Left lung (tissue), 10 donors: Measurements from ENCODE around the gene HOPX. TPM values are rescaled to one million over a fixed set of nuclear protein-coding genes. Genes with fewer than 3 reads are reported as not detected.

Source experiments
- ATAC-seq: fragments of 200-7000 bp; cut with Tn5 transposase; one replicate; pipeline ENCODE4 v1.9.1; 2020; ENCODE audit warnings: moderate library complexity
- DNase-seq, 4 donors: peaks; one replicate each; pipeline ENCODE4 v3.0.0-alpha.2; 2013 to 2020
- H3K27ac ChIP-seq, 2 donors: fragments of 200-600 bp; sonication (generic) in 1 of 2; one replicate each; pipeline versions ENCODE4 v1.5.0 to v1.8.0; 2020 to 2021
- H3K27me3 ChIP-seq, 2 donors: fragments of 200-600 bp; sonication (generic) in 1 of 2; one replicate each; pipeline versions ENCODE4 v1.5.0 to v1.8.0; 2020 to 2021
- H3K36me3 ChIP-seq, 2 donors: fragments of 200-600 bp; sonication (generic) in 1 of 2; one replicate each; pipeline versions ENCODE4 v1.5.0 to v1.8.0; 2020 to 2021
- H3K4me1 ChIP-seq, 2 donors: fragments of 200-600 bp; one replicate each; pipeline ENCODE4 v1.8.0; 2021
- H3K4me3 ChIP-seq, 2 donors: fragments of 200-600 bp; sonication (generic) in 1 of 2; one replicate each; pipeline versions ENCODE4 v1.5.0 to v1.8.0; 2020 to 2021; ENCODE audit warnings: mild to moderate bottlenecking in 1 of 2
- H3K9me3 ChIP-seq, 2 donors: fragments of 200-600 bp; sonication (generic) in 1 of 2; one replicate each; pipeline versions ENCODE4 v1.5.0 to v1.8.0; 2020 to 2021
- intact Hi-C, 2 donors: fragments of 100-400 bp; cut with DNase I; formaldehyde crosslinking; loops; one replicate each; pipeline versions ENCODE4 v1.11.2 to v1.14.2; 2022
- polyA plus RNA-seq, 6 donors: library from polyadenylated mRNA; unstranded; fragments of 120-200 nt; gene quantifications; one replicate each; pipeline ENCODE4 v1.2.1, GENCODE V29; 2013; ENCODE audit not compliant: insufficient read length in 6 of 6
- total RNA-seq, 2 donors: library from RNA; stranded (reverse); fragmentation: NEBNext Ultra II Directional; extraction: Animal tissue kit (Norgen Biotek cat#: 25700); gene quantifications; one replicate each; pipeline ENCODE4 v1.2.1, GENCODE V29; 2021
- TF ChIP-seq, protein P1 (sequence below), 2 donors: fragments of 200-600 bp; sonication (generic) in 1 of 2; IDR thresholded peaks; one replicate each; pipeline versions ENCODE4 v1.5.0 to v1.8.0; 2021; ENCODE audit warnings: antibody characterized with exemption in 2 of 2
- donor health status: DM: no; HTN: yes; CAD: no.
- donor health status: DM: no; HTN: no; CAD: no.

HOPX gene
- total and polyA plus RNA-seq, 8 donors: 28.2 to 729 (median 35.6) TPM

DNA sequence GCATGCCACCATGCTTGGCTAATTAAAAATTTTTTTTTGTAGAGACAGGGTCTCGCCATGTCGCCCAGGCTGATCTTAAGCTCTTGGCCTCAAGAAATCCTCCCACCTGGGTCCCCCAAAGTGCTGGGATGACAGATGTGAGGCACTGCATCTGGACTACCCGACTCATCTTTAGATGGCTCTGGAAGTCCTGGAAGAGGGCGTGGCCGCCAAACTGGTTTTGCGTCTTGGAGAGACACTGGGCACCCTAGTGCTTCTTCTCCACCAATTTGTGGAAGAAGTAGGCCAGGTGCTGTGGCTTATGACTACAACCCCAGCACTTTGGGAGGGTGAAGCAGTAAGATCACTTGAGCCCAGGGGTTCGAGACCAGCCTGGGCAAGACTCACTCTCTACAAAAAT is 47.6 kb downstream of the HOPX start:
- no peaks in the 10 kb centered on the region for H3K36me3 ChIP-seq
- no peak for DNase-seq
- H3K4me3 ChIP-seq: no peak overlapping the region
- no peak for ATAC-seq
- no peaks in the 10 kb centered on the region for H3K27me3 ChIP-seq
- H3K9me3 ChIP-seq: no peaks in the 10 kb centered on the region
- TF ChIP-seq, protein P1, sequence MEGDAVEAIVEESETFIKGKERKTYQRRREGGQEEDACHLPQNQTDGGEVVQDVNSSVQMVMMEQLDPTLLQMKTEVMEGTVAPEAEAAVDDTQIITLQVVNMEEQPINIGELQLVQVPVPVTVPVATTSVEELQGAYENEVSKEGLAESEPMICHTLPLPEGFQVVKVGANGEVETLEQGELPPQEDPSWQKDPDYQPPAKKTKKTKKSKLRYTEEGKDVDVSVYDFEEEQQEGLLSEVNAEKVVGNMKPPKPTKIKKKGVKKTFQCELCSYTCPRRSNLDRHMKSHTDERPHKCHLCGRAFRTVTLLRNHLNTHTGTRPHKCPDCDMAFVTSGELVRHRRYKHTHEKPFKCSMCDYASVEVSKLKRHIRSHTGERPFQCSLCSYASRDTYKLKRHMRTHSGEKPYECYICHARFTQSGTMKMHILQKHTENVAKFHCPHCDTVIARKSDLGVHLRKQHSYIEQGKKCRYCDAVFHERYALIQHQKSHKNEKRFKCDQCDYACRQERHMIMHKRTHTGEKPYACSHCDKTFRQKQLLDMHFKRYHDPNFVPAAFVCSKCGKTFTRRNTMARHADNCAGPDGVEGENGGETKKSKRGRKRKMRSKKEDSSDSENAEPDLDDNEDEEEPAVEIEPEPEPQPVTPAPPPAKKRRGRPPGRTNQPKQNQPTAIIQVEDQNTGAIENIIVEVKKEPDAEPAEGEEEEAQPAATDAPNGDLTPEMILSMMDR (IDR thresholded peaks at IDR 0.05): no peak
- intact Hi-C loops: no loop called here
- H3K4me1 ChIP-seq: no peaks in the 10 kb centered on the region
- H3K27ac ChIP-seq: no peak overlapping the region

DNA sequence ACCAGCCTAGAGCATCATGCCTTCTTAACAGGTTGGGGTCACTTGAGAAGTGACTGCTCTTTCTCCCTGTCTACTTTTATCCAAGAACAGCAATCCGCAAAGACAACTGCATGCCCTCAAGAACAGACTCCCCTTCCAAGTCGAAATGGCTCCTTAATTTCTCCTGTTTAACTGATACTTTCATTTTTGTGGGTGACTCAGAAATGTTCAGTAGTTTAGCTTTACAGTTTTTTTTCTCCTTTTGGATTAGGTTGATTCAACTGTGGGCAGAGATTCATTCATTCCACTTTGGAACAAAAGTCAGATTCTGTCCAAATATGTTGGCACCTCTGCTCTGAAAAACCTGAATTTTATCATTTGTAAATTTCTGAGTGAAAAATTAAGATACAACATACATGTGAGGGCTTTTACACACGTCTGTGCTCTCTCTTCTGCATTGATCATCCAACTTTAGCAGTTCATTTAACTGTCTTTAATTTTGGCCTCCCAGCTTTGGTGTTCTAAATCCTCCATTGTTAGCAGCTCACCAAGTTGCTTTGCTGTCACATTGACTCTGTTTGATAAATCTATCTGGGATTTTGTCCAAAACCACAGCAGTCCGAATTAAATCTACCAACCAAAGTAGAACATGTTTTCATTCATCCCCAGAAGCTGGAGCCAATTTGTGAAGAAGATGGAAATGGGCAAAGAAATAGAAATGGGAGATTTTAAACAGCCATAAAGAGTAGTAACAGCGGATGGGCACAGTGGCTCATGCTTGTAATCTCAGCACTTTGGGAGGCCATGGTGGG is 50.0 kb downstream of the HOPX start:
- Histone ChIP-seq H3K9me3 (peaks cover 0 to 11% of the 10 kb centered on the region in 2 donors), H3K27me3 (no peaks in the 10 kb centered on the region), H3K36me3 (no peaks in the 10 kb centered on the region), H3K4me1 (no peaks in the 10 kb centered on the region), H3K4me3 (no peak overlapping the region), H3K27ac (no peak overlapping the region)
- no peak for ATAC-seq
- DNase-seq: no peak
- intact Hi-C loops: no loop called here
- TF ChIP-seq, protein P1 (IDR thresholded peaks at IDR 0.05): no peak

DNA sequence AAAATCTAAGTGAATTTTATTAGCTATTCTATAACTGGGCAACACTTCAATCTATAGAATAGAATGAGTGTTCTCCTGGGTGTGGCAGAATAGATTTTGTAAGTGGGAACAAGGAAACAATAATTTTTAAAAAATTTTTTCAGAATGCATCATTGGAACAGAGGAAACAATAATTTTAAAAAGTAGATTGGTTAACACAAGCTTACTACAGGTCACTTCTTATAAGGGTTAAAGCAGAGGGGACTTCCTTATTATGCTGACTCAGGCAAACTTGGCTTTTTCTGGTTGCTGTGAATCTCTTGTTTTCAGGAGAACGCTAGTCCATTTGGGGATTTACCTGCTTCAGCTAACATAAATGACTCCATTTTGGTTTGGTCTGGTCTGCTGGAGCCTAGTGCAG is 52.5 kb downstream of the HOPX start:
- intact Hi-C loops: no loop called here
- no peak for ATAC-seq

DNA sequence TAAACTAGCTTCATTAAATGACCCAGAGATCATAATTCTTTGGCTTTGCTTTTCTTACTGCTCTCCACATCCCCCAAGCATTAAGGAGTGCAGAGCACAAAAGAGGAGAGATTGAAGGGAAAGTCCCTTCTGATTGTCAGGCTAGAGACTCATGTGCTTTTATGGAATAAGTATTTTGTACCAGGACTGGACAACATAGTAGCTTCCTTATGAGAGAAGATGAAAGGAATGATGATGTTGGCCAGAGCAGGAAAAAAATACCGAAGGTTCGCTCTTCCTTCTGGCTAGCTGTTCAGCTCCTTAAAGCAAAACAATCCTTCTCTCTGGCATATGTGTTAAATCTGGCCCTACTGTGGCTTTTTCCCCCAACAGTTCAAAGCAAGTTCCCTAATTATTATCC is 53.1 kb downstream of the HOPX start:
- no peaks in the 10 kb centered on the region for H3K27me3 ChIP-seq
- peaks cover 0 to 28% of the 10 kb centered on the region in 2 donors for H3K9me3 ChIP-seq
- no peaks in the 10 kb centered on the region for H3K4me1 ChIP-seq
- no peaks in the 10 kb centered on the region for H3K36me3 ChIP-seq
- H3K4me3 ChIP-seq: no peak overlapping the region
- intact Hi-C loops: no loop called here
- ATAC-seq (no peak), DNase-seq (no peak)
- TF ChIP-seq, protein P1 (IDR thresholded peaks at IDR 0.05): no peak
- no peak overlapping the region for H3K27ac ChIP-seq

More for the DNA sequence above, 52.5 kb downstream of the HOPX start:
- H3K27me3 ChIP-seq: no peaks in the 10 kb centered on the region
- H3K27ac ChIP-seq: no peak overlapping the region
- H3K4me3 ChIP-seq: no peak overlapping the region
- H3K36me3 ChIP-seq: no peaks in the 10 kb centered on the region
- TF ChIP-seq, protein P1 (IDR thresholded peaks at IDR 0.05): no peak
- peaks cover 0 to 28% of the 10 kb centered on the region in 2 donors for H3K9me3 ChIP-seq
- no peaks in the 10 kb centered on the region for H3K4me1 ChIP-seq
- DNase-seq: no peak

DNA sequence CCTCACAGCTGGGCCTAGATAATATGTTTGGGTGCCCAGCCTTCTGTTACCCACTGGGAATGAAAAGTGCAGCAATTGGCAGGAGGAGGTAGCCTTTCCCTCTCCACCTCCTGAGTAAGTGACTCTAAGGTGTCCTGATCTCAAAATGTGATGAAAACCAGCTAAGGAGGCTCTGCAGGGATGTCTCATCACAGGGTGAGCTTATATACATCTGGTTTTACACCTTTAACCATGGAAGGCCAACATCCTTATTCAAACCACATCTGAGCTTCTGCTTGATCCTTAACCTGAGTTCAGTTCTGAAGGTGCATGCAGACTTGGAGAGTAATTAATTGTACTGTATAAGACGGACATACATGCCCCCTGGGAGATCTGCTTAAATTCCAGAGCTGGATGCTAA is 53.7 kb downstream of the HOPX start:
- no peak overlapping the region for H3K4me3 ChIP-seq
- H3K9me3 ChIP-seq: peaks cover 0 to 28% of the 10 kb centered on the region in 2 donors
- DNase-seq: no peak
- no peaks in the 10 kb centered on the region for H3K4me1 ChIP-seq
- H3K36me3 ChIP-seq: no peaks in the 10 kb centered on the region
- no peak overlapping the region for H3K27ac ChIP-seq
- no peak for ATAC-seq
- intact Hi-C loops: no loop called here
- H3K27me3 ChIP-seq: no peaks in the 10 kb centered on the region
- TF ChIP-seq, protein P1 (IDR thresholded peaks at IDR 0.05): no peak
